LNCaP clone FGC (cell line): ENCODE data around the gene MMD2.

ENCODE experiments used
- DNase-seq: peaks from one replicate; pipeline ENCODE4 v3.0.0-alpha.2; 2011; ENCODE audit warnings: low read depth
- H3K4me3 ChIP-seq: 2 replicates; pipeline ENCODE4 v1.5.1; 2011; ENCODE audit warnings: mild to moderate bottlenecking, low read depth, low read length, control low read depth
- CTCF ChIP-seq: IDR thresholded peaks from 2 replicates; pipeline ENCODE4 v1.5.1; 2012; ENCODE audit warnings: mild to moderate bottlenecking; ENCODE audit not compliant: control insufficient read depth, insufficient read depth; ENCODE audit errors: extremely low read depth

Gene MMD2

GRCh38 chr7:4871930-4872675 lies 86.9 kb downstream of the MMD2 start:
- DNase-seq, result no peak
- TF ChIP-seq CTCF, result no peak
- H3K4me3 ChIP-seq, result no peak overlapping the region

GRCh38 chr7:4871056-4871680 lies 87.8 kb downstream of the MMD2 start:
- no peak for TF ChIP-seq CTCF
- no peak for DNase-seq

GRCh38 chr7:4868493-4868892 lies 90.5 kb downstream of the MMD2 start:
- no peak for TF ChIP-seq CTCF
- H3K4me3 ChIP-seq, result no peak overlapping the region
- no peak for DNase-seq

More at GRCh38 chr7:4871056-4871680, 87.8 kb downstream of the MMD2 start:
- H3K4me3 ChIP-seq, result no peak overlapping the region

GRCh38 chr7:4866528-4867496 lies 92.2 kb downstream of the MMD2 start:
- H3K4me3 ChIP-seq, result no peak overlapping the region
- TF ChIP-seq CTCF, result no peak
- DNase-seq, result no peak

- DNase-seq, result no peak
- H3K4me3 ChIP-seq, result no peak overlapping the region
- TF ChIP-seq CTCF, result no peak
Measured at GRCh38 chr7:4862156-4862555, 96.8 kb downstream of the MMD2 start.

GRCh38 chr7:4861673-4862072 lies 97.3 kb downstream of the MMD2 start, which contains the start of gene PAPOLB:
PAPOLB (minus strand) TSS chr7:4862030; CDS start chr7:4861810, 220 bp downstream.
- no peak for TF ChIP-seq CTCF
- no peak for DNase-seq
- no peak within 1 kb of the TSS for H3K4me3 ChIP-seq
